Right renal pelvis (tissue), 4 donors: ENCODE data around the gene CDCA7. TPM values are rescaled to one million over a fixed set of nuclear protein-coding genes. Genes with fewer than 3 reads are reported as not detected.
"Not testable (repeated sequence)": the region's sequence is repeated elsewhere in the genome, so short reads cannot be mapped to it uniquely, and the experiment has no call there.

Source experiments
- DNase-seq, 4 donors: peaks; one replicate each; pipeline ENCODE4 v3.0.0-alpha.2; 2013; ENCODE audit warnings: low read depth in 4 of 4, low spot score in 3 of 4, missing footprints in 1 of 4
- polyA plus RNA-seq, 4 donors: library from polyadenylated mRNA; unstranded; fragments of 120-200 nt; gene quantifications; one replicate each; pipeline ENCODE4 v1.2.1, GENCODE V29; 2013; ENCODE audit not compliant: insufficient read length in 4 of 4

The CDCA7 gene
- polyA plus RNA-seq, 4 donors = 35.4 to 41.8 (median 40.0) TPM

DNA sequence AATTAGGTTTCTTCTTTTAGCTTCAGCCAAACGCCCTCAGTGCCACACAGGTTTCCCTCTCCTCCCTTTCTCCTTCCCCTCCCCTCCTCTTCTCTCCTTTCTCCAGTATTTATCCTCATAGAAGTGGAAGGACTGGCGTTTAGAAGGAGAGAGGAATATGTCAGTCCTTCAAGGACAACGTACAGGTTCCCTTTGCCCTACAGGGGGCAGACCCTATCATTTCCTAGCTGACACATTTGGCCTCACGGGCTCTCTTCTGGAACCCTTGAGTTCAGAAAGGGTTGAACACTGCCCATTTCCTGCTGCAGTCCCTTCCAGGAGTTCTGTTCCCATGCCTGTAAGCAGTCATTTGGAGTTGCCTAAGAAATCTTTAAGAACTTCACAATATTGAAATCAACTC, 46.1 kb downstream of the CDCA7 start:
- DNase-seq = no peak

DNA sequence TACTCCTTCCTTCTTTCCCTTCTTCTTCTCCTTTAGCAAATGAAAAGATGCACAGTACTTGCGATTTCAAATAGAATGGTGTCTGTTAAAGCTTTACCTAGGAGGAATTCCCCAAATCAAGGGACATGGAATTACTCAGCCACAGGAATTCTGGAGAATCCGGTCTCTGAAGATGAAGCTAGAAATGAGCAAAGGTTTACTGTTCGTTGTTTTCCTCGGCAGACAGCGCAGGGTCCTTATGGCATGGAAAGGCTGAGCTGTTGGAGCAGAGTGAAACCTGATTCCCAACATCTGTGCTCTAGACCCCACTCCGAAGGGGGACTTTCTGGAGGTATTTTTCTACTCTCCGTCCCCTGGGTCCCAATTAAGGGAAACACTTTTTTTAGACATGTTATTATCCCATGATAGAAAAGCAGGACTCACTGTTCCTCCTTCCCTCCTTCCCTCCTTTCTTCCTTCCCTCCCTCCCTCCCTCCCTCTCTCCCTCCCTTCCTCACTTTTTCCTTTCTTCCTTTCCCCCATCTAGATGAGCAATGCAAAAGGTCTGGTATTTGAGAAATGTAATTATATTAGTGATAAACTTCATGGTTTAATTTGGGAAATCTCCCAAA, 47.1 kb downstream of the CDCA7 start:
- DNase-seq = no peak

- DNase-seq = peak; percentile 71 to 81 (median 79)
These were observed 47.8 kb downstream of the CDCA7 start for GRCh38 chr2:173402405-173402974.

GRCh38 chr2:173404841-173405750, 50.4 kb downstream of the CDCA7 start:
- no peak for DNase-seq

DNA sequence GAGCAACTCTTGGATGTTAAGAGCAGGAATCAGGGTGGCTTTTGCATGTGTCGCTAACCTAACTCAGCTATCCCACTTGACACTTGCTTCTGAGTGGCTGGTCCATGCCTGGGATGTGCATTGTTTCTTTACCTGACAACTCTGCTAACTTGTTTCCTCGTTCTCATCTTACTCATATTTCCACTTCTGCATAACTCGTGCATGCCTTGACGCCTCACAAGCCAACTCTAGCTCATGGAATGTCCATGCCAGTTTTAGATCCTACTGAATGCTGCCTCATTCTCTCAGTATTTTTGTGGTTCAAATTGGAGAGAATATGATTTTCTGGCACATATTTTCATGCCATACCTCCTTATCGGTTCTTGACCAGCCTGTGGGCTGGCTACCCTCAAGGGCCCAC, 52.5 kb downstream of the CDCA7 start:
- no peak for DNase-seq

GRCh38 chr2:173407646-173408045, 53.0 kb downstream of the CDCA7 start:
- no peak for DNase-seq

DNA sequence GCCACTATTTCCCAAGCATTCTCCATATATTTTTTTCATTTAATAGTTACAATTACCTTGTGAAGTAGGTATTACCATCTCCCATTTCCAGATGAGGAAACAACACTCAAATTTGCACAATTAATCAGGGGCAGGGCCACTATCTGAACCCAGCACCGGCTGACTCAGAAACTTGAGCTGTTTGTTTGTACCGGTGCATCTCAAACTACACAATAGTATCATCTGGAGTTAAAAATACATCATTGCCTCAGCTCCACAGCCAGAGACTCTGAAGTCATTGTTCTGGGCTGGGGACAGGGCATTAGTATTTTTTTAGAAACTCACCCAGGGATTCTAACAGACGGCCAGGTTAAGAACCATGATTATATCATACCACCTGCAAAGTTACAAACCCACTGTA, 55.9 kb downstream of the CDCA7 start:
- no peak for DNase-seq

DNA sequence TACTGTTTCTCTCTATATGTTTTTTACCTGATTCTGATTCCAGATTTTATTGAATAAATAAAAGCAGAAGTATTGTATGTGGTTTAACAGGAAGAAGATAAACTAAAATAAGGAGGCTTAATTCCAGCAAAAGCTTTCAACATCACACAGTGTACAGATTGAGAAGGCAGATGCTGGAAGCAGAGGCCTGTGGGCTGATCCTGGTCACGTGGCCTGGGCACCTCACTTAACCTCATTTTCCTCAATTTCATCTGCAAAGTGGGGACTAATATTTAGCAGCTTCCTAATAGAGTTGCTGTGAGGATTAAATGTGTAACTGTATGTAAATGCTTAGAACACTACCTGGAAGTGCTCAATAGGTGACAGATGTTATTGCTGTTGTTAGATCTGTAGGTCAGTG, 58.0 kb downstream of the CDCA7 start:
- no peak for DNase-seq

DNA sequence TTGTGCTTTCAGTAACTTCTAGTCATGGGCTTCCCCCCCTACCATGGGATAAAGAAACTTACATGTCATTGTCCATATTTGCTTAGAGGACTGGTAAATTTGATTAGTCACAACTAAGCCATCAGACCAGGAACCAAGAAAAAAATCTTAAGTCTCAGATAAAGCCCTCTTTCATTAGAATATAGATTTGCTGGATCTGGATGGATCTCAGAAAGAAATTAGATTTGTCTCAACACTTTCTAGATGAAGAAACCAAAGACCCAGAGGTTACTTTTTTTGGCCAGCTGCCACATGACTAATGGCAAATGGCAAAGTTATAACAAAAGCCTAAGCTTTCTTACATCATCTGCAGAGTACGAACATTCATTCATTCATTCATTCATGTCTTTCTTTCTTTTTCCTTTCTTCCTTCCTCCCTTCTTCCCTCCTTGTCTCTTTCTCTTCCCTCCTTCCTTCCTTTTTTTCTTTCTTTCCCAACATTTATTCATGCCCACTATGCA, 60.2 kb downstream of the CDCA7 start:
- DNase-seq = no peak

DNA sequence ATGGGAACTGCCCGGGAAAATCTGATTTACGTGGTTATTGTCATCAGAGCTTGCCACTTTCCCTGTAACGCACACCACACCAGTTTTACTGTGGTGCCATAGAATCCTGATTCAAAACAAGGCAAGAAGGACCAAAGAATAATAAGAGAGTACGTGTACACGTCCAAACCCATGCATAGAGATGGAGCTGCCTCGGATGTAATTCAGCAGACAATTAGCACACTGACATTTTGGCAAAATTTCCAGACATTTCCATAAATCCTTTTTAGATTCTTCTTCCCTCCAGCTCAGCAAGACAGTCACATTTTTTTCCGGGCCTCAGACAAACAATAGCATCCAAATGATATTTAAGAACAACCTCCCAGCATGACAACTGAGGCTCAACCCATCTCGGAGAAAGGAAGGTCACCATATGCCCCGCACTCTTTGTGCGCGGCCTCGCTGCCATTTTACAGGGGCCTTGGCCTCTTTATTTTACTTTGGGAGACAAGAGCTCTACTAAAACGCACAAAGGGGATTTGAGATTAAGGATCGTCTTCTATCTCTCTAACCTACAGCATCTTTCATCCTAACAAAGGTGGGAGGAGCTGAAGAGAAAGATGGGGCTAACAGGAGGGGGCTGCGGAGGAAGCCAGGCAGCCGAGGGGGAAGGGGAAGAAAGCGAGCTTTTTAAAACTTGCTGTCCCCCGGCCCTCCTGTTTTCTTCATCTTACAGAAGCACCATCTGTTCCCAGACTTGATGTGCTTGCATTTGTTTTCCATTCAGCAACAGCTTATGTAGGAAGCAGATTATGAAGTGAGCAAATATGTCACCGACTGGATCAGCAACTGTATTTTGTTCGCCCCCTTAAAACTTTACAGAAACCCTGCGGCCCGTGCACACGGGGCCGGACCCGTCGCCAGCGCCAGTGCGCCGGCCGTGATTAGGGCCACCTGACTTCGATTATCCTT, 61.0 kb downstream of the CDCA7 start:
- DNase-seq = peak in 1 of 4 donors; percentile 45

DNA sequence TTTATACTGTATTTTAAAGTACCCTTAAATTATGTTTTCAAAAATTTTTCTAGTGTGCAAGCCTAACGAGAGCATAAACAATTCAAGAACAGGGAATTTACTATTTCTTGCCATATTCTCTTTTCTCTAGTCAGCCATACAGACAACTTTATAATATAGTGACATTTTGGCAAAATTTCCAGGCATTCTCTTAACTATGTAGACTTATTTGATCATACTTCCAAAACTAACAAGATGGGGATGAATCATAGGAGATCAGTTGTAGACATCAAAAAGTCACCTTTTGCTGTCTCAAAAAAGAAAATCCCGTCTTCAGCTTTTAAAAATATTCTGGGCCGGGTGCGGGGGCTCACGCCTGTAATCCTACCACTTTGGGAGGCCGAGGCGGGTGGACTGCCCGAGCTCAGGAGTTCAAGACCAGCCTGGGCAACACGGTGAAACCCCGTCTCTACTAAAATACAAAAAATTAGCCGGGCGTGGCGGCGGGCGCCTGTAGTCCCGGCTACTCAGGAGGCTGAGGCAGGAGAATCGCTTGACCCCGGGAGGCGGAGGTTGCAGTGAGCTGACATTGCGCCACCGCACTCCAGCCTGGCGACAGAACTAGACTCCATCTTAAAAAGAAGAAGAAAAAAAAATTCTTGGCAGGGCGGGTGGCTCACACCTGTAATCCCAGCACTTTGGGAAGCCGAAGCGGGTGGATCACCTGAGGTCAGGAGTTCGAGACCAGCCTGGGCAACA, 61.9 kb downstream of the CDCA7 start:
- DNase-seq = not testable (repeated sequence)

DNA sequence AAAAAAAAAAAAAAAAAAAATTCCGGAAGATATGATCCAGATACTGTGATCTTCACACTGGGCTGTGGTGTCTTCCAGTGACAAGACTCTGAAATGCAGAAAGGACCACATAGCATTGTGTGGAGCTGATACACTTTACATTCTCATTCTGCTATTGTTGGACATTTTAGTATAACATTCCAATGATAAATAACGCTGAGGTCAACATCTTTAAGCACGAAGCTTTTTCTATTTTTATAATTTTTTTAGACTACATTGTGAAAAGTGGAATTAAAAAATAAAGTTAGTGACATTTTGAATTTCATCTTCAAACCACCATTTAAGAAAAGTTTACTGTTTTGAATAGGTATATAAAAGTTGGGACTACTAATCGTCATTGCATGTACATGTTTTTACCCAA, 62.7 kb downstream of the CDCA7 start:
- DNase-seq = no peak

- no peak for DNase-seq
These were observed 63.1 kb downstream of the CDCA7 start for GRCh38 chr2:173417802-173418201.
